ENCODE measurements around the gene TBC1D1. TPM values are rescaled to one million over a fixed set of nuclear protein-coding genes. Genes with fewer than 3 reads are reported as not detected.

TBC1D1 gene
- total and polyA plus RNA-seq, 2 of the 8 experiments (the other 6 are each of a cell fraction or from before 2014, with no cell fraction given): 96.9 to 162 TPM

- Histone ChIP-seq H3K56ac (replicated peaks; ENCODE audit: insufficient read length, low read depth, low read length) (no peak overlapping the region), H3K23me2 (ENCODE audit: low read depth, low read length) (no peaks in the 10 kb centered on the region), H3K4ac (replicated peaks; ENCODE audit: insufficient read length, low read depth, low read length) (no peak overlapping the region), H3K9me3 (ENCODE audit: insufficient read depth in 2 of 2, low read depth in 1 of 2, low read length in 1 of 2) (no peaks in the 10 kb centered on the region), H3K27me3 (replicated peaks in 1 of 4; ENCODE audit: control insufficient read depth in 3 of 4, extremely low read depth in 1 of 4, insufficient read depth in 3 of 4, low read length in 3 of 4) (no peaks in the 10 kb centered on the region), H2BK120ac (replicated peaks; ENCODE audit: low read depth, low read length) (no peak overlapping the region), H3K18ac (ENCODE audit: extremely low read depth, low read length) (no peak overlapping the region), H4K20me1 (replicated peaks in 1 of 2; ENCODE audit: control insufficient read depth in 1 of 2, insufficient read depth in 2 of 2, low read length in 2 of 2) (no peaks in the 10 kb centered on the region), H2BK15ac (ENCODE audit: low read length) (no peak overlapping the region), H4K5ac (ENCODE audit: insufficient read length, low read depth, low read length) (no peak overlapping the region), H3K79me1 (ENCODE audit: low read depth, low read length) (no peaks in the 10 kb centered on the region), H2BK12ac (ENCODE audit: low read depth, low read length) (no peak overlapping the region), H3K9ac (replicated peaks in 1 of 4; ENCODE audit: extremely low read depth in 1 of 4, low read depth in 3 of 4, low read length in 3 of 4) (no peak overlapping the region), H3K4me2 (ENCODE audit: insufficient read depth in 1 of 2, low read depth in 2 of 2, low read length in 2 of 2) (no peak overlapping the region), H4K8ac (ENCODE audit: extremely low read depth, insufficient read depth, low read length) (no peak overlapping the region), H3K27ac (ENCODE audit: low read depth, low read length) (no peak overlapping the region), H2BK20ac (ENCODE audit: low read length) (no peak overlapping the region), H2AFZ (ENCODE audit: low read length) (no peak overlapping the region), H3K4me3 (ENCODE audit: extremely low read depth in 1 of 4, insufficient read depth in 2 of 4, low read depth in 3 of 4, low read length in 4 of 4) (no peak overlapping the region), H3K4me1 (replicated peaks in 1 of 4; ENCODE audit: control insufficient read depth in 3 of 4, insufficient read depth in 4 of 4, low read length in 3 of 4) (no peaks in the 10 kb centered on the region), H3K79me2 (ENCODE audit: control insufficient read depth in 1 of 2, insufficient read depth in 2 of 2, low read length in 2 of 2) (no peaks in the 10 kb centered on the region), H4K91ac (replicated peaks; ENCODE audit: insufficient read length, low read length) (no peak overlapping the region), H2BK5ac (ENCODE audit: low read depth, low read length) (no peak overlapping the region), H3K36me3 (ENCODE audit: control insufficient read depth in 2 of 4, insufficient read depth in 4 of 4, low read length in 3 of 4) (peaks cover 3 to 14% (median 10%) of the 10 kb centered on the region in 4 experiments; a peak in 7 of 8 replicates), H3K23ac (ENCODE audit: insufficient read length) (no peak overlapping the region), H2AK5ac (ENCODE audit: low read depth, low read length) (no peak overlapping the region), H3K14ac (ENCODE audit: insufficient read length) (no peak overlapping the region)
- DNase-seq (ENCODE audit: low read depth in 1 of 2, low spot score in 2 of 2) (no peak), FAIRE-seq (no peak)
- POLR2A ChIA-PET (ENCODE audit: partially characterized antibody): interaction anchor here (1.0 to 1.2 kb wide), 2 partner anchors 47 to 59 kb away, joined by 3 to 7 read pairs; no protein-coding TSS in a partner anchor
- 77% methylated on average over 11 of the region's 11 CpGs; no CpG with 5 or more reads in 1 of the 2 experiments for WGBS, 2 experiments (ENCODE audit: extremely low coverage in 1 of 2, insufficient coverage in 1 of 2, insufficient read length in 1 of 2, insufficient replicate concordance in 2 of 2, low coverage in 1 of 2, low lambda C conversion rate in 2 of 2, missing lambda C conversion rate in 1 of 2)
- TF ChIP-seq GTF2F1 (IDR thresholded peaks at IDR 0.05; ENCODE audit: borderline replicate concordance, low read depth, low read length) (no peak), NRF1 (IDR thresholded peaks at IDR 0.05; ENCODE audit: low read depth, low read length) (no peak), RAD21 (IDR thresholded peaks at IDR 0.05 in 1 of 2, conservative IDR thresholded peaks at IDR 0.05 in 1 of 2; ENCODE audit: low read depth in 2 of 2, low read length in 2 of 2) (peak; percentile 79 to 82), CTCF (IDR thresholded peaks at IDR 0.05; ENCODE audit: control extremely low read depth in 1 of 3, insufficient read depth in 1 of 3, low read depth in 1 of 3, low read length in 3 of 3) (peak in 2 of 3 experiments; percentile 49 to 52; a peak in 2 of 4 replicates)
- CTCF ChIA-PET (ENCODE audit: partially characterized antibody): interaction anchor here (0.6 to 4.3 kb wide), 29 partner anchors 9 to 656 kb away, joined by 3 to 19 read pairs (median 4); no protein-coding TSS in a partner anchor
Observed at GRCh38 chr4:38034986-38035882, 144.3 kb downstream of the TBC1D1 start.
